CMK (cell line): ENCODE data around the gene TARS3.
A peak's percentile ranks its signal among the peaks of the same experiment; 100 is the strongest.

Experiments used
- DNase-seq: peaks from one replicate; pipeline ENCODE4 v3.0.0-alpha.2; 2010; ENCODE audit warnings: low read depth

TARS3 gene

GRCh38 chr15:101621961-101622360 is 102.3 kb downstream of the TARS3 start:
- no peak for DNase-seq

GRCh38 chr15:101620671-101621070 is 103.6 kb downstream of the TARS3 start:
- no peak for DNase-seq

- DNase-seq = no peak
Observed at GRCh38 chr15:101619615-101619865, 104.7 kb downstream of the TARS3 start.

- DNase-seq = peak; percentile 89
Observed at GRCh38 chr15:101618851-101619614, 105.2 kb downstream of the TARS3 start.

- DNase-seq = no peak
Observed at GRCh38 chr15:101618076-101618475, 106.2 kb downstream of the TARS3 start.

- no peak for DNase-seq
Observed at GRCh38 chr15:101617390-101617965, 106.8 kb downstream of the TARS3 start.

GRCh38 chr15:101615986-101616848 is 108.1 kb downstream of the TARS3 start:
- no peak for DNase-seq

GRCh38 chr15:101615414-101615985 is 108.8 kb downstream of the TARS3 start:
- DNase-seq = no peak

GRCh38 chr15:101614761-101615160 is 109.5 kb downstream of the TARS3 start:
- no peak for DNase-seq

- no peak for DNase-seq
Observed at GRCh38 chr15:101614001-101614585, 110.2 kb downstream of the TARS3 start.

- DNase-seq = no peak
Observed at GRCh38 chr15:101613130-101614000, 110.9 kb downstream of the TARS3 start.

- no peak for DNase-seq
Observed at GRCh38 chr15:101612676-101613075, 111.6 kb downstream of the TARS3 start.

GRCh38 chr15:101611580-101612299 is 112.5 kb downstream of the TARS3 start:
- DNase-seq = no peak

- no peak for DNase-seq
Observed at GRCh38 chr15:101611007-101611406, 113.3 kb downstream of the TARS3 start.

- DNase-seq = no peak
Observed at GRCh38 chr15:101610611-101611000, 113.7 kb downstream of the TARS3 start.

GRCh38 chr15:101609742-101610610 is 114.3 kb downstream of the TARS3 start:
- DNase-seq = no peak

GRCh38 chr15:101608201-101608600 is 116.1 kb downstream of the TARS3 start:
- DNase-seq = no peak

- no peak for DNase-seq
Observed at GRCh38 chr15:101607108-101607507, 117.2 kb downstream of the TARS3 start.

GRCh38 chr15:101604124-101604874 is 120.0 kb downstream of the TARS3 start:
- DNase-seq = no peak
